Liver (tissue), 9 donors: ENCODE results near the gene C20orf202. TPM values are rescaled to one million over a fixed set of nuclear protein-coding genes. Genes with fewer than 3 reads are reported as not detected.
"Not testable (repeated sequence)": the region's sequence is repeated elsewhere in the genome, so short reads cannot be mapped to it uniquely, and the experiment has no call there.

Experiments used
- DNase-seq: peaks from one replicate; pipeline ENCODE4 v3.0.0-alpha.2; 2017; ENCODE audit warnings: low spot score
- H3K27ac ChIP-seq, 2 donors: one replicate each; pipeline ENCODE4 v1.7.0; 2013; ENCODE audit warnings: inconsistent platforms in 2 of 2, low read length in 2 of 2, control low read depth in 1 of 2, low read depth in 1 of 2, mild to moderate bottlenecking in 1 of 2
- H3K27me3 ChIP-seq, 4 donors: one replicate each; pipeline versions ENCODE4 v1.6.1 to v1.7.0; 2013; ENCODE audit warnings: low read length in 3 of 4, inconsistent platforms in 1 of 4, mild to moderate bottlenecking in 1 of 4, moderate library complexity in 1 of 4; ENCODE audit not compliant: control insufficient read depth in 4 of 4, insufficient read depth in 4 of 4
- H3K36me3 ChIP-seq, 4 donors: one replicate each; pipeline versions ENCODE4 v1.6.1 to v1.7.0; 2013; ENCODE audit warnings: low read length in 3 of 4, mild to moderate bottlenecking in 3 of 4, low read depth in 1 of 4, moderate library complexity in 1 of 4; ENCODE audit not compliant: control insufficient read depth in 4 of 4, insufficient read depth in 3 of 4
- H3K4me1 ChIP-seq, 4 donors: one replicate each; pipeline versions ENCODE4 v1.6.1 to v1.7.0; 2013; ENCODE audit warnings: low read length in 3 of 4, mild to moderate bottlenecking in 3 of 4, moderate library complexity in 1 of 4; ENCODE audit not compliant: control insufficient read depth in 4 of 4, insufficient read depth in 4 of 4
- H3K4me3 ChIP-seq, 3 donors: one replicate each; pipeline versions ENCODE4 v1.6.1 to v1.7.0; 2013; ENCODE audit warnings: low read length in 3 of 3, control low read depth in 1 of 3, low read depth in 1 of 3, mild to moderate bottlenecking in 1 of 3
- H3K9ac ChIP-seq, 2 donors: one replicate each; pipeline ENCODE4 v1.7.0; 2013; ENCODE audit warnings: low read length in 2 of 2, mild to moderate bottlenecking in 2 of 2, moderate library complexity in 2 of 2, control low read depth in 1 of 2, low read depth in 1 of 2
- H3K9me3 ChIP-seq, 4 donors: one replicate each; pipeline versions ENCODE4 v1.6.1 to v1.7.0; 2013; ENCODE audit warnings: low read length in 3 of 4; ENCODE audit not compliant: control insufficient read depth in 4 of 4
- EGR1 ChIP-seq, 2 donors: IDR thresholded peaks; 2 replicates each; pipeline ENCODE4 v1.6.1; 2016 to 2018; ENCODE audit warnings: antibody characterized with exemption in 2 of 2, low read depth in 2 of 2
- FOXA1 ChIP-seq: IDR thresholded peaks from 2 replicates; pipeline ENCODE4 v1.6.1; 2016; ENCODE audit warnings: antibody characterized with exemption
- FOXA2 ChIP-seq: IDR thresholded peaks from 2 replicates; pipeline ENCODE4 v1.6.1; 2016; ENCODE audit warnings: antibody characterized with exemption
- GABPA ChIP-seq, 2 donors: IDR thresholded peaks in 1 of 2; conservative IDR thresholded peaks in 1 of 2; 2 replicates each; pipeline ENCODE4 v1.6.1; 2016; ENCODE audit warnings: antibody characterized with exemption in 2 of 2, mild to moderate bottlenecking in 1 of 2, moderate library complexity in 1 of 2
- HNF4A ChIP-seq, 2 donors: conservative IDR thresholded peaks; 2 replicates each; pipeline ENCODE4 v1.6.1; 2016; ENCODE audit warnings: antibody characterized with exemption in 2 of 2, mild to moderate bottlenecking in 2 of 2
- HNF4G ChIP-seq: IDR thresholded peaks from 2 replicates; pipeline ENCODE4 v1.6.1; 2016; ENCODE audit warnings: antibody characterized with exemption
- JUND ChIP-seq, 2 donors: IDR thresholded peaks; 2 replicates each; pipeline ENCODE4 v1.6.1; 2016; ENCODE audit warnings: antibody characterized with exemption in 2 of 2
- NR2F2 ChIP-seq: IDR thresholded peaks from 2 replicates; pipeline ENCODE4 v1.6.1; 2016; ENCODE audit warnings: antibody characterized with exemption
- RAD21 ChIP-seq, 2 donors: IDR thresholded peaks; 2 replicates each; pipeline ENCODE4 v1.6.1; 2016; ENCODE audit warnings: antibody characterized with exemption in 2 of 2, mild to moderate bottlenecking in 2 of 2
- RXRA ChIP-seq, 2 donors: IDR thresholded peaks; 2 replicates each; pipeline ENCODE4 v1.6.1; 2017 to 2018; ENCODE audit warnings: antibody characterized with exemption in 2 of 2, mild to moderate bottlenecking in 1 of 2
- SP1 ChIP-seq: IDR thresholded peaks from 2 replicates; pipeline ENCODE4 v1.6.1; 2018; ENCODE audit warnings: antibody characterized with exemption, mild to moderate bottlenecking
- TAF1 ChIP-seq: conservative IDR thresholded peaks from 2 replicates; pipeline ENCODE4 v1.6.1; 2016; ENCODE audit warnings: antibody characterized with exemption, mild to moderate bottlenecking
- YY1 ChIP-seq: IDR thresholded peaks from 2 replicates; pipeline ENCODE4 v1.6.1; 2016; ENCODE audit warnings: antibody characterized with exemption, mild to moderate bottlenecking
- WGBS: extraction: QIAGEN DNeasy Blood & Tissue Kit; methylation state at CpG from one replicate; pipeline ENCODE4 v1.1.7; 2013; 5-methylcytosine and 5-hydroxymethylcytosine counted together
- polyA plus RNA-seq, 2 donors: library from polyadenylated mRNA; stranded (reverse) in 1 of 2; unstranded in 1 of 2; fragments of 200-250 nt in 1 of 2; fragments of >200 nt in 1 of 2; fragmentation: Nextera tagmentation in 1 of 2; extraction: Ambion mirVana in 1 of 2; gene quantifications; one replicate each; pipeline versions ENCODE4 v1.2.1 to v1.2.3, GENCODE V29; 2013 to 2015
- total RNA-seq, 2 donors: library from RNA; depleted of rRNA; stranded (reverse); fragments of >200 nt; gene quantifications; one replicate each; pipeline ENCODE4 v1.2.3, GENCODE V29; 2014
- TF ChIP-seq, protein P1 (sequence below): IDR thresholded peaks from 2 replicates; pipeline ENCODE4 v1.6.1; 2016; ENCODE audit warnings: antibody characterized with exemption
- TF ChIP-seq, protein P2 (sequence below): fragments of 150-350 bp; IDR thresholded peaks from 2 replicates; pipeline ENCODE4 v1.5.1; 2017; ENCODE audit warnings: improper control_type of control experiment, low read depth, low read length; ENCODE audit not compliant: missing input control
- TF ChIP-seq, protein P3 (sequence below): IDR thresholded peaks from 2 replicates; pipeline ENCODE4 v1.6.1; 2016; ENCODE audit warnings: antibody characterized with exemption
- TF ChIP-seq, protein P4 (sequence below): IDR thresholded peaks from 2 replicates; pipeline ENCODE4 v1.6.1; 2016; ENCODE audit warnings: antibody characterized with exemption
- TF ChIP-seq, protein P5 (sequence below): IDR thresholded peaks from 2 replicates; pipeline ENCODE4 v1.6.1; 2016; ENCODE audit warnings: antibody characterized with exemption, mild to moderate bottlenecking
- donor health status: healthy.
- donor health status: healthy.
- donor health status: healthy.
- donor health status: healthy.
- donor health status: healthy.

Gene C20orf202
- total and polyA plus RNA-seq, 4 donors, result 0.07 to 0.42 (median 0.12) TPM

DNA sequence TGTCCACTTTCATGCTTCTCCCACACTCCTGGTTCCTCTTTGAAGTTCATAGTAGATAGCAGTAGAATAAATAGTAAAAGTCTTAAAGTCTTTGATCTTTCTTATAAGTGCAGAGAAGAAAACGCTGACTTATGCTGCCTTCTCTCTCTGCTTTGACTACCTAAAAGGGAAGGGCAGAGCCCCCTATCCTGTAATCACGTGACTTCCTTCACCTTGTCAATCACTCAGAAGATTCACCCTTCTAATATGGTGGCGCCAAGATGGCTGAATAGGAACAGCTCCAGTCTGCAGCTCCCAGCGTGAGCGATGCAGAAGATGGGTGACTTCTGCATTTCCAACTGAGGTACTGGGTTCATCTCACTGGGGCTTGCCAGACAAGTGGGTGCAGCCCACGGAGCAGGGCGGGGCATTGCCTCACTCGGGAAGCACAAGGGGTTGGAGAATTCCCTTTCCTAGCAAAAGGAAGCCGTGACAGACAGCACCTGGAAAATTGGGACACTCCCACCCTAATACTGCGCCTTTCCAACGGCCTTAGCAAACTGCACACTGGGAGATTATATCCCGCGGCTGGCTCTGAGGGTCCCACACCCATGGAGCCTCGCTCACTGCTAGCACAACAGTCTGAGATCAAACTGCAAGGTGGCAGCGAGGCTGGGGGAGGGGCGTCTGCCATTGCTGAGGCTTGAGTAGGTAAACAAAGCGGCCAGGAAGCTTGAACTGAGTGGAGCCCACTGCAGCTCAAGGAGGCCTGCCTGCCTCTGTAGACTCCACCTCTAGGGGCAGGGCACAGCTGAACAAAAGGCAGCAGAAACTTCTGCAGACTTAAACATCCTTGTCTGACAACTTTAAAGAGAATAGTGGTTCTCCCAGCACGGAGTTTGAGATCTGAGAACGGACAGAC lies 13.5 kb downstream of the C20orf202 start:
- not testable (repeated sequence) for H3K9ac ChIP-seq, H3K27me3 ChIP-seq, H3K27ac ChIP-seq, H3K4me1 ChIP-seq, H3K36me3 ChIP-seq, H3K4me3 ChIP-seq, H3K9me3 ChIP-seq
- 75% methylated on average over 19 of the region's 19 CpGs for WGBS
- peak; percentile 30 for DNase-seq

DNA sequence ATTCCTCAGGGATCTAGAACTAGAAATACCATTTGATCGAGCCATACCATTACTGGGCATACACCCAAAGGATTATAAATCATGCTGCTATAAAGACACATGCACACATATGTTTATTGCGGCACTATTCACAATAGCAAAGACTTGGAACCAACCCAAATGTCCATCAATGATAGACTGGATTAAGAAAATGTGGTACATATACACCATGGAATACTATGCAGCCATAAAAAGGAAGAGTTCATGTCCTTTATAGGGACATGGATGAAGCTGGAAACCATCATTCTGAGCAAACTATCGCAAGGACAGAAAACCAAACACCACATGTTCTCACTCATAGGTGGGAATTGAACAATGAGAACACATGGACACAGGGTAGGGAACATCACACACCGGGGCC lies 19.5 kb downstream of the C20orf202 start:
- DNase-seq, H3K36me3 ChIP-seq, H3K4me1 ChIP-seq, H3K27ac ChIP-seq, H3K9me3 ChIP-seq, H3K9ac ChIP-seq, H3K27me3 ChIP-seq, H3K4me3 ChIP-seq: not testable (repeated sequence)
- WGBS, result 93% methylated on average over 4 of the region's 4 CpGs

DNA sequence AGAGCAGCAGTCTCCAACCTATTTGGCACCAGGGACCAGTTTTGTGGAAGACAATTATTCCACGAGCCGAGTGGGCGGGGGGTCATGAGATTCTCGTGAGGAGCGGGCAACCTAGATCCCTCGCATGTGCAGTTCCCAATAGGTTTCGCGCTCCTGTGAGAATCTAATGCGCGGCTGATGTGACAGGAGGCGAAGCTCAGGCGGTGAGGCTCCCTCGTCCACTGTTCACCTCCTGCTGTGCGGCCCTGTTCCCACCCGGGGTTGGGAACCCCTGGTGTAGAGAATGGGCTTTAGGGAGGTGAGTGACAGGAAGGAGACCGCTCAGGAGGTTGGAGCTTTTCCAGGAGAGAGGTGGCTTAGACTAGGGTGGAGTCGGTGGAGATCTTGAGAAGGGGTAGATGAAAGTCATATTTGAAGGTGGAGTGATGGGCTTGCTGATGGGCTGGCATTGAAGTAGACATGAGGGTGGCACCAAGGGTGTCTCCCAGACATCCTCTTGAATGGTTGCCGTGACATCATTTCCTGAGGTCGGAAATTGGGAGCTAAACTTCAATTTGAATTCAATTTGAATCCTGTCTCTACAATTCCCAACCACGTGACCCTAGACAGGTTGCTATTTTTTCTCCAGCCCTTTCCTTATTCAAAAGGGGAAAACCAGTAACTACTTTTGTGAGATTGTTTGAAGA lies 21.1 kb downstream of the C20orf202 start:
- peaks cover 0 to 3% (median 0%) of the 10 kb centered on the region in 4 donors for H3K27me3 ChIP-seq
- H3K9me3 ChIP-seq, result no peaks in the 10 kb centered on the region
- H3K4me1 ChIP-seq, result peaks cover 3 to 10% (median 7%) of the 10 kb centered on the region in 4 donors
- DNase-seq, result no peak
- WGBS, result 86% methylated on average over 20 of the region's 20 CpGs
- no peak overlapping the region for H3K27ac ChIP-seq
- no peak for TF ChIP-seq YY1
- no peak for TF ChIP-seq GABPA (IDR thresholded peaks at IDR 0.05 in 1 of 2, conservative IDR thresholded peaks at IDR 0.05 in 1 of 2)
- no peak for TF ChIP-seq EGR1 (IDR thresholded peaks at IDR 0.05; ENCODE audit: low read depth in 2 of 2)
- TF ChIP-seq, protein P1, sequence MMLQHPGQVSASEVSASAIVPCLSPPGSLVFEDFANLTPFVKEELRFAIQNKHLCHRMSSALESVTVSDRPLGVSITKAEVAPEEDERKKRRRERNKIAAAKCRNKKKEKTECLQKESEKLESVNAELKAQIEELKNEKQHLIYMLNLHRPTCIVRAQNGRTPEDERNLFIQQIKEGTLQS, result no peak
- TF ChIP-seq, protein P2, sequence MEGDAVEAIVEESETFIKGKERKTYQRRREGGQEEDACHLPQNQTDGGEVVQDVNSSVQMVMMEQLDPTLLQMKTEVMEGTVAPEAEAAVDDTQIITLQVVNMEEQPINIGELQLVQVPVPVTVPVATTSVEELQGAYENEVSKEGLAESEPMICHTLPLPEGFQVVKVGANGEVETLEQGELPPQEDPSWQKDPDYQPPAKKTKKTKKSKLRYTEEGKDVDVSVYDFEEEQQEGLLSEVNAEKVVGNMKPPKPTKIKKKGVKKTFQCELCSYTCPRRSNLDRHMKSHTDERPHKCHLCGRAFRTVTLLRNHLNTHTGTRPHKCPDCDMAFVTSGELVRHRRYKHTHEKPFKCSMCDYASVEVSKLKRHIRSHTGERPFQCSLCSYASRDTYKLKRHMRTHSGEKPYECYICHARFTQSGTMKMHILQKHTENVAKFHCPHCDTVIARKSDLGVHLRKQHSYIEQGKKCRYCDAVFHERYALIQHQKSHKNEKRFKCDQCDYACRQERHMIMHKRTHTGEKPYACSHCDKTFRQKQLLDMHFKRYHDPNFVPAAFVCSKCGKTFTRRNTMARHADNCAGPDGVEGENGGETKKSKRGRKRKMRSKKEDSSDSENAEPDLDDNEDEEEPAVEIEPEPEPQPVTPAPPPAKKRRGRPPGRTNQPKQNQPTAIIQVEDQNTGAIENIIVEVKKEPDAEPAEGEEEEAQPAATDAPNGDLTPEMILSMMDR, result no peak
- TF ChIP-seq HNF4G, result no peak
- no peak for TF ChIP-seq RAD21 (IDR thresholded peaks at IDR 0.05)
- no peak for TF ChIP-seq TAF1
- no peak for TF ChIP-seq FOXA1
- TF ChIP-seq FOXA2, result no peak
- TF ChIP-seq NR2F2, result no peak
- TF ChIP-seq, protein P3, sequence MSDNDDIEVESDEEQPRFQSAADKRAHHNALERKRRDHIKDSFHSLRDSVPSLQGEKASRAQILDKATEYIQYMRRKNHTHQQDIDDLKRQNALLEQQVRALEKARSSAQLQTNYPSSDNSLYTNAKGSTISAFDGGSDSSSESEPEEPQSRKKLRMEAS, result no peak
- no peak for TF ChIP-seq SP1
- TF ChIP-seq, protein P4, sequence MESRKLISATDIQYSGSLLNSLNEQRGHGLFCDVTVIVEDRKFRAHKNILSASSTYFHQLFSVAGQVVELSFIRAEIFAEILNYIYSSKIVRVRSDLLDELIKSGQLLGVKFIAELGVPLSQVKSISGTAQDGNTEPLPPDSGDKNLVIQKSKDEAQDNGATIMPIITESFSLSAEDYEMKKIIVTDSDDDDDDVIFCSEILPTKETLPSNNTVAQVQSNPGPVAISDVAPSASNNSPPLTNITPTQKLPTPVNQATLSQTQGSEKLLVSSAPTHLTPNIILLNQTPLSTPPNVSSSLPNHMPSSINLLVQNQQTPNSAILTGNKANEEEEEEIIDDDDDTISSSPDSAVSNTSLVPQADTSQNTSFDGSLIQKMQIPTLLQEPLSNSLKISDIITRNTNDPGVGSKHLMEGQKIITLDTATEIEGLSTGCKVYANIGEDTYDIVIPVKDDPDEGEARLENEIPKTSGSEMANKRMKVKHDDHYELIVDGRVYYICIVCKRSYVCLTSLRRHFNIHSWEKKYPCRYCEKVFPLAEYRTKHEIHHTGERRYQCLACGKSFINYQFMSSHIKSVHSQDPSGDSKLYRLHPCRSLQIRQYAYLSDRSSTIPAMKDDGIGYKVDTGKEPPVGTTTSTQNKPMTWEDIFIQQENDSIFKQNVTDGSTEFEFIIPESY, result no peak
- no peak for TF ChIP-seq RXRA (IDR thresholded peaks at IDR 0.05)
- TF ChIP-seq HNF4A (conservative IDR thresholded peaks at IDR 0.05), result no peak
- TF ChIP-seq, protein P5, sequence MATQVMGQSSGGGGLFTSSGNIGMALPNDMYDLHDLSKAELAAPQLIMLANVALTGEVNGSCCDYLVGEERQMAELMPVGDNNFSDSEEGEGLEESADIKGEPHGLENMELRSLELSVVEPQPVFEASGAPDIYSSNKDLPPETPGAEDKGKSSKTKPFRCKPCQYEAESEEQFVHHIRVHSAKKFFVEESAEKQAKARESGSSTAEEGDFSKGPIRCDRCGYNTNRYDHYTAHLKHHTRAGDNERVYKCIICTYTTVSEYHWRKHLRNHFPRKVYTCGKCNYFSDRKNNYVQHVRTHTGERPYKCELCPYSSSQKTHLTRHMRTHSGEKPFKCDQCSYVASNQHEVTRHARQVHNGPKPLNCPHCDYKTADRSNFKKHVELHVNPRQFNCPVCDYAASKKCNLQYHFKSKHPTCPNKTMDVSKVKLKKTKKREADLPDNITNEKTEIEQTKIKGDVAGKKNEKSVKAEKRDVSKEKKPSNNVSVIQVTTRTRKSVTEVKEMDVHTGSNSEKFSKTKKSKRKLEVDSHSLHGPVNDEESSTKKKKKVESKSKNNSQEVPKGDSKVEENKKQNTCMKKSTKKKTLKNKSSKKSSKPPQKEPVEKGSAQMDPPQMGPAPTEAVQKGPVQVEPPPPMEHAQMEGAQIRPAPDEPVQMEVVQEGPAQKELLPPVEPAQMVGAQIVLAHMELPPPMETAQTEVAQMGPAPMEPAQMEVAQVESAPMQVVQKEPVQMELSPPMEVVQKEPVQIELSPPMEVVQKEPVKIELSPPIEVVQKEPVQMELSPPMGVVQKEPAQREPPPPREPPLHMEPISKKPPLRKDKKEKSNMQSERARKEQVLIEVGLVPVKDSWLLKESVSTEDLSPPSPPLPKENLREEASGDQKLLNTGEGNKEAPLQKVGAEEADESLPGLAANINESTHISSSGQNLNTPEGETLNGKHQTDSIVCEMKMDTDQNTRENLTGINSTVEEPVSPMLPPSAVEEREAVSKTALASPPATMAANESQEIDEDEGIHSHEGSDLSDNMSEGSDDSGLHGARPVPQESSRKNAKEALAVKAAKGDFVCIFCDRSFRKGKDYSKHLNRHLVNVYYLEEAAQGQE, result no peak
- TF ChIP-seq JUND (IDR thresholded peaks at IDR 0.05), result no peak
- no peaks in the 10 kb centered on the region for H3K36me3 ChIP-seq
- H3K4me3 ChIP-seq, result no peak overlapping the region
- H3K9ac ChIP-seq, result no peak overlapping the region
